DND-41 (cell line): ENCODE data around the gene ATAT1.

Experiments
- EZH2 ChIP-seq: IDR thresholded peaks from 3 replicates; pipeline ENCODE4 v1.6.1; 2012; ENCODE audit warnings: borderline replicate concordance, low read depth, mild to moderate bottlenecking, moderate library complexity, low read length, inconsistent platforms; ENCODE audit not compliant: severe bottlenecking
- TF ChIP-seq, protein P1 (sequence below): IDR thresholded peaks from 2 replicates; pipeline ENCODE4 v1.5.1; 2012; ENCODE audit warnings: borderline replicate concordance, low read length, moderate library complexity, mild to moderate bottlenecking; ENCODE audit not compliant: poor library complexity, severe bottlenecking; ENCODE audit errors: extremely low read depth

- TF ChIP-seq, protein P1, sequence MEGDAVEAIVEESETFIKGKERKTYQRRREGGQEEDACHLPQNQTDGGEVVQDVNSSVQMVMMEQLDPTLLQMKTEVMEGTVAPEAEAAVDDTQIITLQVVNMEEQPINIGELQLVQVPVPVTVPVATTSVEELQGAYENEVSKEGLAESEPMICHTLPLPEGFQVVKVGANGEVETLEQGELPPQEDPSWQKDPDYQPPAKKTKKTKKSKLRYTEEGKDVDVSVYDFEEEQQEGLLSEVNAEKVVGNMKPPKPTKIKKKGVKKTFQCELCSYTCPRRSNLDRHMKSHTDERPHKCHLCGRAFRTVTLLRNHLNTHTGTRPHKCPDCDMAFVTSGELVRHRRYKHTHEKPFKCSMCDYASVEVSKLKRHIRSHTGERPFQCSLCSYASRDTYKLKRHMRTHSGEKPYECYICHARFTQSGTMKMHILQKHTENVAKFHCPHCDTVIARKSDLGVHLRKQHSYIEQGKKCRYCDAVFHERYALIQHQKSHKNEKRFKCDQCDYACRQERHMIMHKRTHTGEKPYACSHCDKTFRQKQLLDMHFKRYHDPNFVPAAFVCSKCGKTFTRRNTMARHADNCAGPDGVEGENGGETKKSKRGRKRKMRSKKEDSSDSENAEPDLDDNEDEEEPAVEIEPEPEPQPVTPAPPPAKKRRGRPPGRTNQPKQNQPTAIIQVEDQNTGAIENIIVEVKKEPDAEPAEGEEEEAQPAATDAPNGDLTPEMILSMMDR, result no peak
- TF ChIP-seq EZH2, result no peak
Observed at GRCh38 chr6:30644769-30645168, 18.1 kb downstream of the ATAT1 start.
